HCT116 (cell line): ENCODE measurements around the gene HINT2. TPM values are rescaled to one million over a fixed set of nuclear protein-coding genes. Genes with fewer than 3 reads are reported as not detected.

Source experiments
- ATAC-seq: fragments of 200-7000 bp; cut with Tn5 transposase; 2 replicates; pipeline ENCODE4 v1.9.1; 2020; ENCODE audit warnings: mild to moderate bottlenecking, moderate library complexity
- BruUV-seq: library from RNA; stranded (reverse); fragments of 400-500 nt; replicated peaks from 2 replicates; lab custom pipeline; 2021; lab: Mats Ljungman, UMichigan
- CTCF ChIA-PET: fragments of 300-600 bp; sonication (Branson Sonifier 250); formaldehyde crosslinking; loops from one replicate; lab custom pipeline; 2021; ENCODE audit warnings: antibody characterized with exemption; lab: Charles Lee
- POLR2A ChIA-PET: fragments of 300-600, 350-600 bp; sonication (Branson Sonifier 250); formaldehyde crosslinking; loops from one replicate; lab custom pipeline; 2021; ENCODE audit warnings: antibody characterized with exemption; lab: Charles Lee
- RAD21 ChIA-PET, 2 experiments: fragments of 300-600 bp; sonication (Branson Sonifier 250); formaldehyde crosslinking; loops; one replicate each; lab custom pipeline; 2023; ENCODE audit warnings: low total read pairs in 2 of 2; ENCODE audit not compliant: uncharacterized antibody in 2 of 2, unreplicated experiment in 2 of 2, low non-redundant PET in 1 of 2; lab: Charles Lee
- DNase-seq: peaks from one replicate; pipeline ENCODE4 v3.0.0-alpha.2; 2010; ENCODE audit warnings: low read depth, low spot score
- H2AFZ ChIP-seq: fragments of 200-600 bp; shearing (Covaris generic), sonication (generic); 2 replicates; pipeline ENCODE4 v1.6.1; 2017; ENCODE audit warnings: low read depth, mixed run types, mixed read lengths, antibody characterized with exemption, low read length; ENCODE audit not compliant: poor library complexity, severe bottlenecking
- H3K27ac ChIP-seq: 2 replicates; pipeline ENCODE4 v1.5.1; 2012; ENCODE audit warnings: low read depth, low read length
- H3K27me3 ChIP-seq: fragments of 200-600 bp; sonication (generic); 2 replicates; pipeline ENCODE4 v1.6.1; 2016; ENCODE audit warnings: mixed run types, low read length, mixed read lengths; ENCODE audit not compliant: insufficient read depth
- H3K36me3 ChIP-seq, 2 experiments: fragments of 200-500 bp in 1 of 2; fragments of 200-600 bp in 1 of 2; sonication (Bioruptor generic) in 1 of 2; sonication (generic) in 1 of 2; 2 replicates each; pipeline versions ENCODE4 v1.5.1 to v1.6.1; 2014 to 2016; ENCODE audit warnings: low read length in 2 of 2, inconsistent platforms in 1 of 2, mixed read lengths in 1 of 2, mixed run types in 1 of 2; ENCODE audit not compliant: insufficient read depth in 2 of 2, control insufficient read depth in 1 of 2
- H3K4me1 ChIP-seq, 2 experiments: fragments of 200-600 bp in 1 of 2; sonication (generic) in 1 of 2; 2 replicates each; pipeline versions ENCODE4 v1.5.1 to v1.6.1; 2012 to 2017; ENCODE audit warnings: low read length in 2 of 2, inconsistent platforms in 1 of 2, mild to moderate bottlenecking in 1 of 2, mixed read lengths in 1 of 2, mixed run types in 1 of 2, moderate library complexity in 1 of 2; ENCODE audit not compliant: insufficient read depth in 2 of 2, control insufficient read depth in 1 of 2
- H3K4me2 ChIP-seq: fragments of 200-600 bp; sonication (generic); 2 replicates; pipeline ENCODE4 v1.6.1; 2017; ENCODE audit warnings: mixed run types, low read length, mixed read lengths
- H3K4me3 ChIP-seq, 2 experiments: fragments of 200-600 bp in 1 of 2; sonication (generic) in 1 of 2; replicated peaks in 1 of 2; 2 replicates each; pipeline ENCODE4 v1.5.1; 2011 to 2016; ENCODE audit warnings: low read length in 2 of 2, control low read depth in 1 of 2, low read depth in 1 of 2, mild to moderate bottlenecking in 1 of 2, mixed read lengths in 1 of 2, mixed run types in 1 of 2
- H3K79me2 ChIP-seq: fragments of 200-600 bp; sonication (generic); 2 replicates; pipeline ENCODE4 v1.6.1; 2017; ENCODE audit warnings: mild to moderate bottlenecking, mixed run types, low read length, moderate library complexity, mixed read lengths; ENCODE audit not compliant: insufficient read depth
- H3K9ac ChIP-seq: fragments of 200-600 bp; sonication (generic); 2 replicates; pipeline ENCODE4 v1.6.1; 2016; ENCODE audit warnings: low read length, mixed read lengths
- H3K9me2 ChIP-seq: fragments of 200-600 bp; sonication (generic), shearing (Covaris generic); 2 replicates; pipeline ENCODE4 v1.6.1; 2017; ENCODE audit warnings: mixed run types, mild to moderate bottlenecking, moderate library complexity; ENCODE audit not compliant: insufficient read depth
- H3K9me3 ChIP-seq, 2 experiments: fragments of 200-500 bp in 1 of 2; fragments of 200-600 bp in 1 of 2; sonication (Bioruptor generic) in 1 of 2; sonication (generic) in 1 of 2; 2 replicates each; pipeline ENCODE4 v1.6.1; 2014 to 2017; ENCODE audit warnings: low read length in 2 of 2, mixed read lengths in 2 of 2, inconsistent platforms in 1 of 2, low read depth in 1 of 2, mild to moderate bottlenecking in 1 of 2, mixed run types in 1 of 2, moderate library complexity in 1 of 2; ENCODE audit not compliant: control insufficient read depth in 1 of 2, insufficient read depth in 1 of 2
- H4K20me1 ChIP-seq: fragments of 200-600 bp; sonication (generic), shearing (Covaris generic); 2 replicates; pipeline ENCODE4 v1.6.1; 2017; ENCODE audit warnings: mixed run types, mild to moderate bottlenecking, moderate library complexity; ENCODE audit not compliant: insufficient read depth
- ATF3 ChIP-seq: IDR thresholded peaks from 2 replicates; pipeline ENCODE4 v1.6.1; 2012
- CBX3 ChIP-seq: IDR thresholded peaks from 2 replicates; pipeline ENCODE4 v1.6.1; 2012; ENCODE audit warnings: low read depth
- CEBPB ChIP-seq: IDR thresholded peaks from 2 replicates; pipeline ENCODE4 v1.6.1; 2012; ENCODE audit warnings: low read depth
- ELF1 ChIP-seq: IDR thresholded peaks from 2 replicates; pipeline ENCODE4 v1.6.1; 2012; ENCODE audit warnings: low read depth, borderline replicate concordance
- EZH2phosphoT487 ChIP-seq: fragments of 200-600 bp; IDR thresholded peaks from 2 replicates; pipeline ENCODE4 v1.6.1; 2018; ENCODE audit warnings: antibody characterized with exemption, borderline replicate concordance
- JUND ChIP-seq: IDR thresholded peaks from 2 replicates; pipeline ENCODE4 v1.6.1; 2012
- POLR2A ChIP-seq: IDR thresholded peaks from 2 replicates; pipeline ENCODE4 v1.7.0; 2011; ENCODE audit warnings: borderline replicate concordance; ENCODE audit not compliant: insufficient read depth, insufficient read length; ENCODE audit errors: extremely low read depth
- RAD21 ChIP-seq: IDR thresholded peaks from 2 replicates; pipeline ENCODE4 v1.6.1; 2012; ENCODE audit warnings: low read depth, mild to moderate bottlenecking
- SIN3A ChIP-seq: IDR thresholded peaks from 2 replicates; pipeline ENCODE4 v1.6.1; 2012; ENCODE audit warnings: low read depth
- TCF7L2 ChIP-seq: IDR thresholded peaks from 2 replicates; pipeline ENCODE4 v1.7.0; 2011; ENCODE audit warnings: borderline replicate concordance, inconsistent platforms; ENCODE audit not compliant: insufficient read depth, insufficient read length; ENCODE audit errors: extremely low read depth
- ZFX ChIP-seq: fragments of 450-650 bp; IDR thresholded peaks from 2 replicates; pipeline ENCODE4 v1.6.1; 2017
- ZNF274 ChIP-seq: fragments of 200-500 bp; sonication (Bioruptor generic); IDR thresholded peaks from 2 replicates; pipeline ENCODE4 v1.6.1; 2014; ENCODE audit warnings: mild to moderate bottlenecking, low read depth, low read length, inconsistent platforms
- intact Hi-C: fragments of 100-400 bp; cut with micrococcal nuclease; formaldehyde crosslinking; loops from 2 replicates; pipeline ENCODE4 v1.10.0; 2022
- total RNA-seq: library from RNA; stranded (reverse); gene quantifications from one replicate; pipeline ENCODE4 v1.2.1, GENCODE V29; 2021; ENCODE audit not compliant: unreplicated experiment
- TF ChIP-seq, protein P1 (sequence below): IDR thresholded peaks from 2 replicates; pipeline ENCODE4 v1.6.1; 2012; ENCODE audit warnings: low read depth
- TF ChIP-seq, protein P2 (sequence below): IDR thresholded peaks from 2 replicates; pipeline ENCODE4 v1.6.1; 2011; ENCODE audit warnings: mild to moderate bottlenecking, low read length, moderate library complexity; ENCODE audit not compliant: insufficient replicate concordance; ENCODE audit errors: extremely low read depth

Gene HINT2
- total RNA-seq, 1 experiment from 2014 or later: 49.0 TPM

- RAD21 ChIA-PET: no interaction called here
- intact Hi-C loops: no loop called here
- no peaks in the 10 kb centered on the region for H4K20me1 ChIP-seq
- POLR2A ChIA-PET: no interaction called here
- no peaks in the 10 kb centered on the region for H3K9me2 ChIP-seq
- ATAC-seq (no peak), DNase-seq (no peak)
- CTCF ChIA-PET: interaction anchor here (1.0 kb wide), 1 partner anchor 11 kb away, joined by 4 read pairs; no protein-coding TSS in a partner anchor
- H3K4me3 ChIP-seq: no peak overlapping the region
- BruUV-seq: no TSS peak
- no peaks in the 10 kb centered on the region for H3K9me3 ChIP-seq
- TF ChIP-seq EZH2phosphoT487: no peak
- H3K36me3 ChIP-seq: 0 out of 4 replicates have a peak, but pooled peaks cover 0 to 7% of the 10 kb centered on the region in 2 experiments
- no peak overlapping the region for H3K27ac ChIP-seq
- no peak overlapping the region for H2AFZ ChIP-seq
- H3K4me1 ChIP-seq: peaks cover 0 to 16% of the 10 kb centered on the region in 2 experiments; a peak in 2 of 4 replicates
- H3K4me2 ChIP-seq: no peak overlapping the region
- no peaks in the 10 kb centered on the region for H3K27me3 ChIP-seq
- no peak overlapping the region for H3K9ac ChIP-seq
- no peaks in the 10 kb centered on the region for H3K79me2 ChIP-seq
Measured at GRCh38 chr9:35801328-35802128, 13.3 kb downstream of the HINT2 start.

DNA sequence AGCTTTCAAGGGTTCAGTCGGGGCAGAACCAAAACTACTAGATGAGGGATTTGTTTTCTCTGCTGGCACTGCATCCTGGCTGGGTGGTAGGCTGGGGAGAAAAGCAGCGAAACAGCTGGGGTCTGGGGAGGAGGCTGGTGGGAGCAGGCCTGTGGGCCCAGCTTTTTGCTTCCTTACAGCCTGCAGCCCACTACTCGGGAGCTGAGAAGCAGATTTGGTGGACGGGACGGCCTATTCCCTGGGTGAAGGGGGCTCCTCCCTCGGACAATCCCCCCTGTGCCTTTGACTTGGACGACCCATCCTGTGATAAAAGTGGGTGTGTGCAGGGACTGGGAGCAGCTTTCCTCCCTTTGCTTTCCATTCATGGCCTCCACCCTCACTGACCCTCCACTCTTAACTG, 14.3 kb downstream of the HINT2 start:
- Histone ChIP-seq H2AFZ (no peak overlapping the region), H3K9ac (no peak overlapping the region), H3K36me3 (0 out of 4 replicates have a peak, but pooled peaks cover 0 to 7% of the 10 kb centered on the region in 2 experiments), H3K9me2 (no peaks in the 10 kb centered on the region), H3K4me2 (no peak overlapping the region), H3K27ac (no peak overlapping the region), H3K27me3 (no peaks in the 10 kb centered on the region), H3K4me1 (peaks cover 0 to 21% of the 10 kb centered on the region in 2 experiments; a peak in 2 of 4 replicates), H4K20me1 (no peaks in the 10 kb centered on the region), H3K79me2 (no peaks in the 10 kb centered on the region), H3K9me3 (no peaks in the 10 kb centered on the region), H3K4me3 (no peak overlapping the region)
- ChIA-PET RAD21 (no interaction called here), POLR2A (interaction anchor here (1.4 kb wide), 1 partner anchor 13 kb away, joined by 3 read pairs; no protein-coding TSS in a partner anchor), CTCF (interaction anchor here (1.0 kb wide), 1 partner anchor 10 kb away, joined by 4 read pairs; no protein-coding TSS in a partner anchor)
- ATAC-seq: no peak
- BruUV-seq: no TSS peak
- no peak for DNase-seq
- intact Hi-C loops: no loop called here
- no peak for TF ChIP-seq TCF7L2
- no peak for TF ChIP-seq RAD21
- no peak for TF ChIP-seq ELF1
- no peak for TF ChIP-seq POLR2A
- no peak for TF ChIP-seq ZFX
- TF ChIP-seq, protein P1, sequence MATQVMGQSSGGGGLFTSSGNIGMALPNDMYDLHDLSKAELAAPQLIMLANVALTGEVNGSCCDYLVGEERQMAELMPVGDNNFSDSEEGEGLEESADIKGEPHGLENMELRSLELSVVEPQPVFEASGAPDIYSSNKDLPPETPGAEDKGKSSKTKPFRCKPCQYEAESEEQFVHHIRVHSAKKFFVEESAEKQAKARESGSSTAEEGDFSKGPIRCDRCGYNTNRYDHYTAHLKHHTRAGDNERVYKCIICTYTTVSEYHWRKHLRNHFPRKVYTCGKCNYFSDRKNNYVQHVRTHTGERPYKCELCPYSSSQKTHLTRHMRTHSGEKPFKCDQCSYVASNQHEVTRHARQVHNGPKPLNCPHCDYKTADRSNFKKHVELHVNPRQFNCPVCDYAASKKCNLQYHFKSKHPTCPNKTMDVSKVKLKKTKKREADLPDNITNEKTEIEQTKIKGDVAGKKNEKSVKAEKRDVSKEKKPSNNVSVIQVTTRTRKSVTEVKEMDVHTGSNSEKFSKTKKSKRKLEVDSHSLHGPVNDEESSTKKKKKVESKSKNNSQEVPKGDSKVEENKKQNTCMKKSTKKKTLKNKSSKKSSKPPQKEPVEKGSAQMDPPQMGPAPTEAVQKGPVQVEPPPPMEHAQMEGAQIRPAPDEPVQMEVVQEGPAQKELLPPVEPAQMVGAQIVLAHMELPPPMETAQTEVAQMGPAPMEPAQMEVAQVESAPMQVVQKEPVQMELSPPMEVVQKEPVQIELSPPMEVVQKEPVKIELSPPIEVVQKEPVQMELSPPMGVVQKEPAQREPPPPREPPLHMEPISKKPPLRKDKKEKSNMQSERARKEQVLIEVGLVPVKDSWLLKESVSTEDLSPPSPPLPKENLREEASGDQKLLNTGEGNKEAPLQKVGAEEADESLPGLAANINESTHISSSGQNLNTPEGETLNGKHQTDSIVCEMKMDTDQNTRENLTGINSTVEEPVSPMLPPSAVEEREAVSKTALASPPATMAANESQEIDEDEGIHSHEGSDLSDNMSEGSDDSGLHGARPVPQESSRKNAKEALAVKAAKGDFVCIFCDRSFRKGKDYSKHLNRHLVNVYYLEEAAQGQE: no peak
- no peak for TF ChIP-seq ZNF274
- no peak for TF ChIP-seq CEBPB
- no peak for TF ChIP-seq ATF3
- TF ChIP-seq SIN3A: no peak
- TF ChIP-seq, protein P2, sequence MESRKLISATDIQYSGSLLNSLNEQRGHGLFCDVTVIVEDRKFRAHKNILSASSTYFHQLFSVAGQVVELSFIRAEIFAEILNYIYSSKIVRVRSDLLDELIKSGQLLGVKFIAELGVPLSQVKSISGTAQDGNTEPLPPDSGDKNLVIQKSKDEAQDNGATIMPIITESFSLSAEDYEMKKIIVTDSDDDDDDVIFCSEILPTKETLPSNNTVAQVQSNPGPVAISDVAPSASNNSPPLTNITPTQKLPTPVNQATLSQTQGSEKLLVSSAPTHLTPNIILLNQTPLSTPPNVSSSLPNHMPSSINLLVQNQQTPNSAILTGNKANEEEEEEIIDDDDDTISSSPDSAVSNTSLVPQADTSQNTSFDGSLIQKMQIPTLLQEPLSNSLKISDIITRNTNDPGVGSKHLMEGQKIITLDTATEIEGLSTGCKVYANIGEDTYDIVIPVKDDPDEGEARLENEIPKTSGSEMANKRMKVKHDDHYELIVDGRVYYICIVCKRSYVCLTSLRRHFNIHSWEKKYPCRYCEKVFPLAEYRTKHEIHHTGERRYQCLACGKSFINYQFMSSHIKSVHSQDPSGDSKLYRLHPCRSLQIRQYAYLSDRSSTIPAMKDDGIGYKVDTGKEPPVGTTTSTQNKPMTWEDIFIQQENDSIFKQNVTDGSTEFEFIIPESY: no peak
- TF ChIP-seq JUND: no peak
- no peak for TF ChIP-seq CBX3
